Stimulated activated CD8-positive, alpha-beta memory T cell treated with anti-CD3 and anti-CD28 coated beads, Interleukin-12 subunit alpha, Interleukin-12 subunit beta, amount 100 ng/mL, for 4 hours (primary cell): ENCODE measurements around the gene BCKDHA.
"Not testable (repeated sequence)": the region's sequence is repeated elsewhere in the genome, so short reads cannot be mapped to it uniquely, and the experiment has no call there.

Source experiments
- DNase-seq: peaks from one replicate; pipeline ENCODE4 v3.0.0-alpha.2; 2020; ENCODE audit warnings: low read depth

Gene BCKDHA

GRCh38 chr19:41405776-41406175 is 8.2 kb downstream of the BCKDHA start:
- no peak for DNase-seq

GRCh38 chr19:41407271-41407670 is 9.7 kb downstream of the BCKDHA start:
- no peak for DNase-seq

GRCh38 chr19:41408256-41408655 is 10.6 kb downstream of the BCKDHA start:
- DNase-seq, result no peak

- DNase-seq, result not testable (repeated sequence)
Measured at GRCh38 chr19:41408846-41409245, 11.2 kb downstream of the BCKDHA start.

GRCh38 chr19:41409288-41409687 is 11.7 kb downstream of the BCKDHA start:
- no peak for DNase-seq

GRCh38 chr19:41410336-41411054 is 12.9 kb downstream of the BCKDHA start:
- DNase-seq, result no peak

- no peak for DNase-seq
Measured at GRCh38 chr19:41411100-41411967, 13.7 kb downstream of the BCKDHA start.

- no peak for DNase-seq
Measured at GRCh38 chr19:41411968-41412265, 14.3 kb downstream of the BCKDHA start.

GRCh38 chr19:41412953-41413352 is 15.3 kb downstream of the BCKDHA start:
- no peak for DNase-seq

GRCh38 chr19:41413947-41414346 is 16.3 kb downstream of the BCKDHA start:
- DNase-seq, result no peak

GRCh38 chr19:41414461-41414860 is 16.8 kb downstream of the BCKDHA start:
- DNase-seq, result no peak

GRCh38 chr19:41415154-41415571 is 17.5 kb downstream of the BCKDHA start:
- no peak for DNase-seq

GRCh38 chr19:41416194-41416674 is 18.6 kb downstream of the BCKDHA start:
- no peak for DNase-seq

GRCh38 chr19:41420101-41420880 is 22.7 kb downstream of the BCKDHA start:
- DNase-seq, result no peak

- DNase-seq, result no peak
Measured at GRCh38 chr19:41421314-41421713, 23.7 kb downstream of the BCKDHA start.

- DNase-seq, result no peak
Measured at GRCh38 chr19:41421973-41422372, 24.4 kb downstream of the BCKDHA start.

- DNase-seq, result no peak
Measured at GRCh38 chr19:41422456-41422855, 24.8 kb downstream of the BCKDHA start.

GRCh38 chr19:41422955-41423354 is 25.3 kb downstream of the BCKDHA start:
- DNase-seq, result no peak

GRCh38 chr19:41424335-41425173 is 26.9 kb downstream of the BCKDHA start:
- no peak for DNase-seq

GRCh38 chr19:41425174-41426115 is 27.8 kb downstream of the BCKDHA start:
- DNase-seq, result no peak
